ENCODE results near the gene PCDHA4. TPM values are rescaled to one million over a fixed set of nuclear protein-coding genes. Genes with fewer than 3 reads are reported as not detected.

Gene PCDHA4
- total and polyA plus RNA-seq, 9 of the 15 experiments (the other 6 are each of a cell fraction or from before 2014, with no cell fraction given): not detected

- 36% methylated on average over 21 of the region's 53 CpGs for WGBS (ENCODE audit: insufficient coverage, low coverage, missing lambda C conversion rate)
- no peak for FAIRE-seq
- intact Hi-C loops (cut with micrococcal nuclease): no loop called here
- Histone ChIP-seq H3K27me3 (ENCODE audit: control insufficient read depth in 2 of 2, insufficient read depth in 2 of 2, low read length in 2 of 2) (no peaks in the 10 kb centered on the region), H3K4me3 (no peak overlapping the region), H3K27ac (ENCODE audit: extremely low read depth, low read depth, low read length) (no peak overlapping the region), H3K4me2 (ENCODE audit: insufficient read depth, low read length) (no peak overlapping the region), H2AFZ (ENCODE audit: low read depth, low read length) (no peak overlapping the region), H3K79me2 (ENCODE audit: control insufficient read depth, insufficient read depth, low read length) (no peaks in the 10 kb centered on the region), H3K4me1 (replicated peaks in 1 of 2; ENCODE audit: control insufficient read depth in 2 of 2, insufficient read depth in 2 of 2, low read length in 2 of 2) (peaks cover 0 to 11% of the 10 kb centered on the region in 2 experiments; a peak in 2 of 5 replicates), H3K9me3 (replicated peaks; ENCODE audit: control insufficient read depth, insufficient read depth, low read depth, low read length) (no peaks in the 10 kb centered on the region), H3K9ac (ENCODE audit: insufficient read depth in 1 of 2, low read depth in 2 of 2, low read length in 2 of 2) (no peak overlapping the region), H3K36me3 (ENCODE audit: control insufficient read depth, insufficient read depth, low read length) (no peaks in the 10 kb centered on the region), H4K20me1 (replicated peaks; ENCODE audit: control insufficient read depth, insufficient read depth, low read length) (no peaks in the 10 kb centered on the region), H3K9me1 (ENCODE audit: control insufficient read depth, insufficient read depth, low read length) (no peaks in the 10 kb centered on the region)
- in situ Hi-C loops (cut with MboI): no loop called here
- ATAC-seq: no peak
- ChIA-PET POLR2A (no interaction called here), CTCF (ENCODE audit: low intra/inter-chr PET ratio) (no interaction called here)
- DNase-seq (ENCODE audit: extremely low read depth in 1 of 4, low spot score in 3 of 4): no peak
- BruUV-seq (replicated peaks): no TSS peak
- TF ChIP-seq SMARCE1 (IDR thresholded peaks at IDR 0.05): no peak
- TF ChIP-seq, protein P1, sequence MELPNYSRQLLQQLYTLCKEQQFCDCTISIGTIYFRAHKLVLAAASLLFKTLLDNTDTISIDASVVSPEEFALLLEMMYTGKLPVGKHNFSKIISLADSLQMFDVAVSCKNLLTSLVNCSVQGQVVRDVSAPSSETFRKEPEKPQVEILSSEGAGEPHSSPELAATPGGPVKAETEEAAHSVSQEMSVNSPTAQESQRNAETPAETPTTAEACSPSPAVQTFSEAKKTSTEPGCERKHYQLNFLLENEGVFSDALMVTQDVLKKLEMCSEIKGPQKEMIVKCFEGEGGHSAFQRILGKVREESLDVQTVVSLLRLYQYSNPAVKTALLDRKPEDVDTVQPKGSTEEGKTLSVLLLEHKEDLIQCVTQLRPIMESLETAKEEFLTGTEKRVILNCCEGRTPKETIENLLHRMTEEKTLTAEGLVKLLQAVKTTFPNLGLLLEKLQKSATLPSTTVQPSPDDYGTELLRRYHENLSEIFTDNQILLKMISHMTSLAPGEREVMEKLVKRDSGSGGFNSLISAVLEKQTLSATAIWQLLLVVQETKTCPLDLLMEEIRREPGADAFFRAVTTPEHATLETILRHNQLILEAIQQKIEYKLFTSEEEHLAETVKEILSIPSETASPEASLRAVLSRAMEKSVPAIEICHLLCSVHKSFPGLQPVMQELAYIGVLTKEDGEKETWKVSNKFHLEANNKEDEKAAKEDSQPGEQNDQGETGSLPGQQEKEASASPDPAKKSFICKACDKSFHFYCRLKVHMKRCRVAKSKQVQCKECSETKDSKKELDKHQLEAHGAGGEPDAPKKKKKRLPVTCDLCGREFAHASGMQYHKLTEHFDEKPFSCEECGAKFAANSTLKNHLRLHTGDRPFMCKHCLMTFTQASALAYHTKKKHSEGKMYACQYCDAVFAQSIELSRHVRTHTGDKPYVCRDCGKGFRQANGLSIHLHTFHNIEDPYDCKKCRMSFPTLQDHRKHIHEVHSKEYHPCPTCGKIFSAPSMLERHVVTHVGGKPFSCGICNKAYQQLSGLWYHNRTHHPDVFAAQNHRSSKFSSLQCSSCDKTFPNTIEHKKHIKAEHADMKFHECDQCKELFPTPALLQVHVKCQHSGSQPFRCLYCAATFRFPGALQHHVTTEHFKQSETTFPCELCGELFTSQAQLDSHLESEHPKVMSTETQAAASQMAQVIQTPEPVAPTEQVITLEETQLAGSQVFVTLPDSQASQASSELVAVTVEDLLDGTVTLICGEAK (IDR thresholded peaks at IDR 0.05): no peak
- TF ChIP-seq, protein P1 (CRISPR knock-in tag; IDR thresholded peaks at IDR 0.05): no peak
- TF ChIP-seq PHB (CRISPR knock-in tag; IDR thresholded peaks at IDR 0.05): no peak
- TF ChIP-seq, protein P2, sequence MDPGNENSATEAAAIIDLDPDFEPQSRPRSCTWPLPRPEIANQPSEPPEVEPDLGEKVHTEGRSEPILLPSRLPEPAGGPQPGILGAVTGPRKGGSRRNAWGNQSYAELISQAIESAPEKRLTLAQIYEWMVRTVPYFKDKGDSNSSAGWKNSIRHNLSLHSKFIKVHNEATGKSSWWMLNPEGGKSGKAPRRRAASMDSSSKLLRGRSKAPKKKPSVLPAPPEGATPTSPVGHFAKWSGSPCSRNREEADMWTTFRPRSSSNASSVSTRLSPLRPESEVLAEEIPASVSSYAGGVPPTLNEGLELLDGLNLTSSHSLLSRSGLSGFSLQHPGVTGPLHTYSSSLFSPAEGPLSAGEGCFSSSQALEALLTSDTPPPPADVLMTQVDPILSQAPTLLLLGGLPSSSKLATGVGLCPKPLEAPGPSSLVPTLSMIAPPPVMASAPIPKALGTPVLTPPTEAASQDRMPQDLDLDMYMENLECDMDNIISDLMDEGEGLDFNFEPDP (CRISPR knock-in tag; IDR thresholded peaks at IDR 0.05): no peak
- TF ChIP-seq MLLT1 (IDR thresholded peaks at IDR 0.05): no peak
- TF ChIP-seq TAF9B (IDR thresholded peaks at IDR 0.05; ENCODE audit: partially characterized antibody): no peak
- no peak for TF ChIP-seq CCNT2 (IDR thresholded peaks at IDR 0.05; ENCODE audit: borderline replicate concordance, extremely low read depth, insufficient read length, low read depth, low read length)
- no peak for TF ChIP-seq RFX7 (CRISPR knock-in tag; IDR thresholded peaks at IDR 0.05)
- TF ChIP-seq, protein P3, sequence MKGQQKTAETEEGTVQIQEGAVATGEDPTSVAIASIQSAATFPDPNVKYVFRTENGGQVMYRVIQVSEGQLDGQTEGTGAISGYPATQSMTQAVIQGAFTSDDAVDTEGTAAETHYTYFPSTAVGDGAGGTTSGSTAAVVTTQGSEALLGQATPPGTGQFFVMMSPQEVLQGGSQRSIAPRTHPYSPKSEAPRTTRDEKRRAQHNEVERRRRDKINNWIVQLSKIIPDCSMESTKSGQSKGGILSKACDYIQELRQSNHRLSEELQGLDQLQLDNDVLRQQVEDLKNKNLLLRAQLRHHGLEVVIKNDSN (CRISPR knock-in tag; IDR thresholded peaks at IDR 0.05): no peak
Observed at GRCh38 chr5:140802781-140803271, 4.0 kb upstream of the PCDHA4 start.

Measured in K562 (cell line).